HG02610 (cell line): ENCODE measurements around the gene GARIN5A.

Source experiments
- ATAC-seq: cut with Tn5 transposase; IDR thresholded peaks from one replicate; pipeline ENCODE4 v1.9.1; 2021; ENCODE audit warnings: mild to moderate bottlenecking, moderate library complexity; ENCODE audit not compliant: unreplicated experiment

GARIN5A gene

GRCh38 chr19:50435627-50436026 lies 41.0 kb downstream of the GARIN5A start:
- ATAC-seq, result no peak

- ATAC-seq, result no peak
Measured at GRCh38 chr19:50435221-50435620, 41.4 kb downstream of the GARIN5A start.

GRCh38 chr19:50434525-50434924 lies 42.1 kb downstream of the GARIN5A start:
- no peak for ATAC-seq

GRCh38 chr19:50433201-50434180 lies 43.2 kb downstream of the GARIN5A start:
- no peak for ATAC-seq

GRCh38 chr19:50432221-50433028 lies 44.2 kb downstream of the GARIN5A start, which contains the start of gene MYBPC2:
Gene MYBPC2 (plus strand): TSS chr19:50432892. CDS start chr19:50432954, 62 bp downstream.
- ATAC-seq, result no peak

GRCh38 chr19:50431343-50432220 lies 45.1 kb downstream of the GARIN5A start:
- ATAC-seq, result peak; percentile 71

- ATAC-seq, result no peak
Measured at GRCh38 chr19:50430888-50431342, 45.7 kb downstream of the GARIN5A start.

GRCh38 chr19:50428772-50429463 lies 47.7 kb downstream of the GARIN5A start:
- no peak for ATAC-seq

GRCh38 chr19:50427997-50428425 lies 48.6 kb downstream of the GARIN5A start:
- no peak for ATAC-seq

GRCh38 chr19:50427318-50427925 lies 49.2 kb downstream of the GARIN5A start:
- no peak for ATAC-seq

- no peak for ATAC-seq
Measured at GRCh38 chr19:50425581-50425980, 51.1 kb downstream of the GARIN5A start.

- no peak for ATAC-seq
Measured at GRCh38 chr19:50423279-50424113, 53.2 kb downstream of the GARIN5A start.

- ATAC-seq, result no peak
Measured at GRCh38 chr19:50422397-50423278, 54.0 kb downstream of the GARIN5A start.

GRCh38 chr19:50420808-50421207 lies 55.8 kb downstream of the GARIN5A start:
- no peak for ATAC-seq

- ATAC-seq, result no peak
Measured at GRCh38 chr19:50420127-50420526, 56.5 kb downstream of the GARIN5A start.

GRCh38 chr19:50419580-50420035 lies 57.0 kb downstream of the GARIN5A start:
- no peak for ATAC-seq

- no peak for ATAC-seq
Measured at GRCh38 chr19:50419022-50419579, 57.5 kb downstream of the GARIN5A start.
